ENCODE results near the gene PBX4. TPM values are rescaled to one million over a fixed set of nuclear protein-coding genes. Genes with fewer than 3 reads are reported as not detected.
A peak's percentile ranks its signal among the peaks of the same experiment; 100 is the strongest.

The PBX4 gene
- total RNA-seq, 3 donors from 2014 or later (not counting 1 experiment from before 2014, with no cell fraction given) = 10.7 to 15.9 (median 11.1) TPM

GRCh38 chr19:19542507-19542906, 76.0 kb downstream of the PBX4 start:
- H3K27ac Mint-ChIP-seq = no peak overlapping the region
- 69% methylated on average over 12 of the region's 12 CpGs for WGBS (ENCODE audit: insufficient coverage)
- Histone ChIP-seq H3K4me1 (ENCODE audit: control insufficient read depth, insufficient read depth, low read length) (peaks cover 35% of the 10 kb centered on the region), H3K27ac (ENCODE audit: low read length) (no peak overlapping the region), H3K9me3 (ENCODE audit: control insufficient read depth, insufficient read depth, low read length) (no peaks in the 10 kb centered on the region), H3K27me3 (ENCODE audit: control insufficient read depth, insufficient read depth, low read length) (peaks cover 16% of the 10 kb centered on the region), H3K36me3 (ENCODE audit: control insufficient read depth, insufficient read depth, low read length) (no peaks in the 10 kb centered on the region), H3K4me3 (ENCODE audit: low read length) (no peak overlapping the region)
- H3K36me3 Mint-ChIP-seq = no peaks in the 10 kb centered on the region
- ATAC-seq (no peak), DNase-seq (no peak)
- H3K9me3 Mint-ChIP-seq = no peaks in the 10 kb centered on the region
- intact Hi-C loops (cut with micrococcal nuclease) = no loop called here
- H3K4me3 Mint-ChIP-seq = no peak overlapping the region
- H3K4me1 Mint-ChIP-seq = peaks cover 12 to 28% of the 10 kb centered on the region in 2 donors
- no peak for TF ChIP-seq CTCF (IDR thresholded peaks at IDR 0.05)
- peaks cover 0 to 14% of the 10 kb centered on the region in 2 donors for H3K27me3 Mint-ChIP-seq (ENCODE audit: low read depth in 2 of 2)

GRCh38 chr19:19541616-19542015, 76.9 kb downstream of the PBX4 start:
- Histone ChIP-seq H3K36me3 (ENCODE audit: control insufficient read depth, insufficient read depth, low read length) (no peaks in the 10 kb centered on the region), H3K27ac (ENCODE audit: low read length) (no peak overlapping the region), H3K9me3 (ENCODE audit: control insufficient read depth, insufficient read depth, low read length) (no peaks in the 10 kb centered on the region), H3K27me3 (ENCODE audit: control insufficient read depth, insufficient read depth, low read length) (peaks cover 16% of the 10 kb centered on the region), H3K4me3 (ENCODE audit: low read length) (no peak overlapping the region), H3K4me1 (ENCODE audit: control insufficient read depth, insufficient read depth, low read length) (peaks cover 37% of the 10 kb centered on the region)
- H3K9me3 Mint-ChIP-seq = no peaks in the 10 kb centered on the region
- no peaks in the 10 kb centered on the region for H3K36me3 Mint-ChIP-seq
- peak overlapping the region; percentile 60 for H3K4me3 Mint-ChIP-seq
- no peak for ATAC-seq
- H3K27ac Mint-ChIP-seq = no peak overlapping the region
- WGBS (ENCODE audit: insufficient coverage) = 85% methylated on average over 16 of the region's 16 CpGs
- no peak for TF ChIP-seq CTCF (IDR thresholded peaks at IDR 0.05)
- intact Hi-C loops (cut with micrococcal nuclease) = no loop called here
- H3K4me1 Mint-ChIP-seq = peaks cover 13 to 34% of the 10 kb centered on the region in 2 donors
- peaks cover 0 to 14% of the 10 kb centered on the region in 2 donors for H3K27me3 Mint-ChIP-seq (ENCODE audit: low read depth in 2 of 2)
- no peak for DNase-seq

GRCh38 chr19:19540715-19541515, 77.6 kb downstream of the PBX4 start:
- peaks cover 13 to 35% of the 10 kb centered on the region in 2 donors for H3K4me1 Mint-ChIP-seq
- H3K27me3 Mint-ChIP-seq (ENCODE audit: low read depth in 2 of 2) = peaks cover 0 to 17% of the 10 kb centered on the region in 2 donors
- no peak overlapping the region for H3K4me3 ChIP-seq (ENCODE audit: low read length)
- TF ChIP-seq CTCF (IDR thresholded peaks at IDR 0.05) = no peak
- no peaks in the 10 kb centered on the region for H3K9me3 ChIP-seq (ENCODE audit: control insufficient read depth, insufficient read depth, low read length)
- intact Hi-C loops (cut with micrococcal nuclease) = no loop called here
- H3K4me3 Mint-ChIP-seq = peak overlapping the region; percentile 60
- WGBS (ENCODE audit: insufficient coverage) = 8% methylated on average over 45 of the region's 45 CpGs
- H3K27ac ChIP-seq (ENCODE audit: low read length) = no peak overlapping the region
- peaks cover 16% of the 10 kb centered on the region for H3K27me3 ChIP-seq (ENCODE audit: control insufficient read depth, insufficient read depth, low read length)
- no peaks in the 10 kb centered on the region for H3K9me3 Mint-ChIP-seq
- H3K36me3 ChIP-seq (ENCODE audit: control insufficient read depth, insufficient read depth, low read length) = no peaks in the 10 kb centered on the region
- peak; percentile 71 to 83 (median 75) for ATAC-seq
- peak; percentile 59 to 83 for DNase-seq
- H3K4me1 ChIP-seq (ENCODE audit: control insufficient read depth, insufficient read depth, low read length) = peaks cover 37% of the 10 kb centered on the region
- peak overlapping the region in 1 of 2 donors; percentile 59 for H3K27ac Mint-ChIP-seq
- no peaks in the 10 kb centered on the region for H3K36me3 Mint-ChIP-seq
